GM18858 (cell line): ENCODE data around the gene GALK1.

Experiments used
- ATAC-seq: cut with Tn5 transposase; IDR thresholded peaks from one replicate; pipeline ENCODE4 v1.9.1; 2021; ENCODE audit not compliant: unreplicated experiment

GALK1 gene

GRCh38 chr17:75729351-75729750 lies 35.6 kb downstream of the GALK1 start:
- ATAC-seq: no peak

GRCh38 chr17:75727391-75727790 lies 37.6 kb downstream of the GALK1 start:
- no peak for ATAC-seq

- no peak for ATAC-seq
Observed at GRCh38 chr17:75725504-75725903, 39.5 kb downstream of the GALK1 start.

GRCh38 chr17:75724016-75725003 lies 40.7 kb downstream of the GALK1 start:
- ATAC-seq: no peak

- no peak for ATAC-seq
Observed at GRCh38 chr17:75723171-75723930, 41.6 kb downstream of the GALK1 start.

- ATAC-seq: no peak
Observed at GRCh38 chr17:75722542-75723095, 42.4 kb downstream of the GALK1 start.

- no peak for ATAC-seq
Observed at GRCh38 chr17:75722076-75722475, 42.9 kb downstream of the GALK1 start.

GRCh38 chr17:75721463-75722011 lies 43.5 kb downstream of the GALK1 start:
- ATAC-seq: no peak

GRCh38 chr17:75720656-75721462 lies 44.1 kb downstream of the GALK1 start, which contains the start of gene ITGB4:
ITGB4 (plus strand) TSS chr17:75721459; CDS start chr17:75724704, 3,245 bp downstream.
- no peak for ATAC-seq

GRCh38 chr17:75719732-75720131 lies 45.3 kb downstream of the GALK1 start:
- no peak for ATAC-seq

GRCh38 chr17:75712446-75712845 lies 52.5 kb downstream of the GALK1 start:
- no peak for ATAC-seq
